GM12891 (cell line): Measurements from ENCODE around the gene CLDN3.

Experiments
- PAX5 ChIP-seq: IDR thresholded peaks from 2 replicates; pipeline ENCODE4 v1.6.1; 2011; ENCODE audit warnings: low read length, moderate library complexity, mild to moderate bottlenecking; ENCODE audit not compliant: insufficient read depth, severe bottlenecking
- POLR2A ChIP-seq: IDR thresholded peaks from 2 replicates; pipeline ENCODE4 v1.6.1; 2011; ENCODE audit warnings: low read depth, low read length, control low read depth
- POLR2AphosphoS5 ChIP-seq: IDR thresholded peaks from 2 replicates; pipeline ENCODE4 v1.6.1; 2011; ENCODE audit warnings: low read depth, low read length, control low read depth
- POU2F2 ChIP-seq: IDR thresholded peaks from 2 replicates; pipeline ENCODE4 v1.6.1; 2011; ENCODE audit warnings: low read depth, mild to moderate bottlenecking, control low read depth, low read length, moderate library complexity
- SPI1 ChIP-seq: IDR thresholded peaks from 2 replicates; pipeline ENCODE4 v1.6.1; 2011; ENCODE audit warnings: low read depth, low read length, control low read depth
- TAF1 ChIP-seq: IDR thresholded peaks from 2 replicates; pipeline ENCODE4 v1.6.1; 2011; ENCODE audit warnings: low read depth, low read length, control low read depth

GRCh38 chr7:73735528-73735905 is 34.6 kb downstream of the CLDN3 start:
- TF ChIP-seq POLR2AphosphoS5 (no peak), PAX5 (no peak), POLR2A (no peak), TAF1 (no peak), POU2F2 (no peak), SPI1 (no peak)
